PFSK-1 (cell line): ENCODE results near the gene CMIP.

Experiments
- FOXP2 ChIP-seq: optimal IDR thresholded peaks from 2 replicates; pipeline ENCODE3; 2011; ENCODE audit warnings: borderline replicate concordance, control low read depth, inconsistent platforms; ENCODE audit not compliant: insufficient read depth; ENCODE audit errors: extremely low read length, extremely low read depth
- POLR2AphosphoS5 ChIP-seq: IDR thresholded peaks from 2 replicates; pipeline ENCODE4 v1.6.1; 2012; ENCODE audit warnings: low read depth, mild to moderate bottlenecking, control low read depth, low read length, moderate library complexity
- SIN3A ChIP-seq: IDR thresholded peaks from 2 replicates; pipeline ENCODE4 v1.6.1; 2012; ENCODE audit warnings: mild to moderate bottlenecking, low read length, moderate library complexity, borderline replicate concordance; ENCODE audit not compliant: insufficient read depth
- TAF1 ChIP-seq: IDR thresholded peaks from 2 replicates; pipeline ENCODE4 v1.6.1; 2012; ENCODE audit warnings: low read length, control low read depth, borderline replicate concordance; ENCODE audit not compliant: insufficient read depth
- TF ChIP-seq, protein P1 (sequence below), 2 experiments: IDR thresholded peaks; 2 replicates each; pipeline versions ENCODE4 v1.6.1 to v1.8.0; 2011 to 2012; ENCODE audit warnings: low read depth in 2 of 2, low read length in 2 of 2, control low read depth in 1 of 2, inconsistent platforms in 1 of 2, mild to moderate bottlenecking in 1 of 2, moderate library complexity in 1 of 2; ENCODE audit not compliant: insufficient read depth in 1 of 2

Gene CMIP

DNA sequence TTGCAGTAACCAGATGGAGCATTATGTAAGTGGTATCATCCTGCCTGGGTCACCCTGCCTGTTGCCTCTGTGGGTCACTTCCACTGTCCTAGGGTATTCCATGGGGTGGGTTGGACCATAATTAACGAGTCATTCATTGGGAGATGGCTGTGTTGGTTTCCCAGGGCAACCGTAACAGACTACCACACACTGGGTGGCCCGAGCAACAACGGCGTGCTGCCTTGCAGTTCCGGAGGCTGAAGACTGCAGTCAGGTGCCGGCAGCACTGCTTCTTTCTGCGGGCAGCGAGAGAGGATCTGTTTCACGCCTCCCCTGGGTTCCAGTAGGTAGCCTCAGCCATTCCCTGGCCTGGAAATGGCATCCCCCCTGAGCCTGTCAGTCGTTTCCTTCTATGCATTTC lies 28.9 kb upstream of the CMIP start:
- TF ChIP-seq, protein P1, sequence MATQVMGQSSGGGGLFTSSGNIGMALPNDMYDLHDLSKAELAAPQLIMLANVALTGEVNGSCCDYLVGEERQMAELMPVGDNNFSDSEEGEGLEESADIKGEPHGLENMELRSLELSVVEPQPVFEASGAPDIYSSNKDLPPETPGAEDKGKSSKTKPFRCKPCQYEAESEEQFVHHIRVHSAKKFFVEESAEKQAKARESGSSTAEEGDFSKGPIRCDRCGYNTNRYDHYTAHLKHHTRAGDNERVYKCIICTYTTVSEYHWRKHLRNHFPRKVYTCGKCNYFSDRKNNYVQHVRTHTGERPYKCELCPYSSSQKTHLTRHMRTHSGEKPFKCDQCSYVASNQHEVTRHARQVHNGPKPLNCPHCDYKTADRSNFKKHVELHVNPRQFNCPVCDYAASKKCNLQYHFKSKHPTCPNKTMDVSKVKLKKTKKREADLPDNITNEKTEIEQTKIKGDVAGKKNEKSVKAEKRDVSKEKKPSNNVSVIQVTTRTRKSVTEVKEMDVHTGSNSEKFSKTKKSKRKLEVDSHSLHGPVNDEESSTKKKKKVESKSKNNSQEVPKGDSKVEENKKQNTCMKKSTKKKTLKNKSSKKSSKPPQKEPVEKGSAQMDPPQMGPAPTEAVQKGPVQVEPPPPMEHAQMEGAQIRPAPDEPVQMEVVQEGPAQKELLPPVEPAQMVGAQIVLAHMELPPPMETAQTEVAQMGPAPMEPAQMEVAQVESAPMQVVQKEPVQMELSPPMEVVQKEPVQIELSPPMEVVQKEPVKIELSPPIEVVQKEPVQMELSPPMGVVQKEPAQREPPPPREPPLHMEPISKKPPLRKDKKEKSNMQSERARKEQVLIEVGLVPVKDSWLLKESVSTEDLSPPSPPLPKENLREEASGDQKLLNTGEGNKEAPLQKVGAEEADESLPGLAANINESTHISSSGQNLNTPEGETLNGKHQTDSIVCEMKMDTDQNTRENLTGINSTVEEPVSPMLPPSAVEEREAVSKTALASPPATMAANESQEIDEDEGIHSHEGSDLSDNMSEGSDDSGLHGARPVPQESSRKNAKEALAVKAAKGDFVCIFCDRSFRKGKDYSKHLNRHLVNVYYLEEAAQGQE (IDR thresholded peaks at IDR 0.05; ENCODE audit: insufficient read depth in 1 of 2, low read depth in 2 of 2, low read length in 2 of 2): no peak
- no peak for TF ChIP-seq SIN3A
- TF ChIP-seq FOXP2: no peak
- no peak for TF ChIP-seq POLR2AphosphoS5
- TF ChIP-seq TAF1: no peak

DNA sequence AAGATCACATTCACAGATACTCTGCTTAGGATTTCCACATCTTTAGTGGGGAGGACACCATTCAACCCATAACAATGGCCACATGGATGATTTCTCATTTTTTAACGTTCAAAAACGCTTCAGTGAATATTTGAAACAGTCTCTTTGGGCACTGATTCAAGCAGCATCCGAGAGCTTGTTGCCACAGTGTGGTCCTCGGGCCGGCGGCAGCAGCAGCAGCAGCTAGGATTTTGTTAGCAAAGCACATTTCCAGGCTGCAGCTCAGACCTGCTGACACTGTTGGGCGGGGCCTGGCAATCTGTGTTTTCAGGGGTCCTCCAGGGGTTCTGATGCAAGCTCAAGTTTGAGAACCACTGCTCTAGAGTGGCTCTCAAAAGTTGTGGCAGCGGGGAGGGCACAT lies 27.9 kb upstream of the CMIP start:
- TF ChIP-seq POLR2AphosphoS5 (no peak), FOXP2 (no peak), TAF1 (no peak), SIN3A (no peak)
- TF ChIP-seq, protein P1 (IDR thresholded peaks at IDR 0.05; ENCODE audit: insufficient read depth in 1 of 2, low read depth in 2 of 2, low read length in 2 of 2): no peak

DNA sequence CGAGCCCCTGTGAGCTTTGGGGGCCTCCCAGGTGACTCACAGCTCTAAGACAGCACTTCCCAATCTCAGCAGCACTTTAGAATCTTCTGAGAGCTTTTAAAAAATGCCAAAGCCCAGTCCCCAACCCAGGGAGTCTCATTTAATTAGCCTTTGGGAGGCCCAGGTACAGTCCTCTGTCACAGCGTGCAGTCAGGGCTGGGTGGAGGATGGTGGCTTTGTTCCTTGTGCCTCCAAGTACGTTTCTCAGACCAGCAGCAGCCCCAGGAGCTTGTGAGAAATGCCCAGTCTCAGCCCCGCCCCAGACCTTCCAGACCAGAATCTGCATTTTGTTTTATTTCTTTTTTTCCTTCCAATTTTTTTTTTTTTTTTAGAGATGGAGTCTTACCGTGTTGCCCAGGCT lies 27.4 kb upstream of the CMIP start:
- TF ChIP-seq TAF1 (no peak), POLR2AphosphoS5 (no peak), FOXP2 (no peak), SIN3A (no peak)
- TF ChIP-seq, protein P1 (IDR thresholded peaks at IDR 0.05; ENCODE audit: insufficient read depth in 1 of 2, low read depth in 2 of 2, low read length in 2 of 2): no peak

DNA sequence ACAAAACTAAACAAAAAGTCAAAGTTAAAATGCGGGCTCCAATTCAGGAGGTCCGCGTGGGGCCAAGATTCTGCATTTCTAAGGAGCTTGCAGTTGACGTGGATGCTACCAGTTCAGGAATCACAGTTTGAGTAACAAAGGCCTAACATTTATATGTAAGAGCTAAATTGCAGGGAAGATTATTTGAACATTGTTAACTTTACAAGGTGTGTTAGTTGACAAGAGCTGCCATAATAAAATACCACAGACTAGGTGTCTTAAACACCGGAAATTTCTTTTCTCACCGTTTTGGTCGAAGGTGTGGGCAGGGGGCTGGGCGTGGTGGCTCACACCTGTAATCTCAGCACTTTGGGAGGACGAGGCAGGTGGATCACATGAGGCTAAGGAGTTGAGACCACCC lies 24.8 kb upstream of the CMIP start:
- TF ChIP-seq, protein P1 (IDR thresholded peaks at IDR 0.05; ENCODE audit: insufficient read depth in 1 of 2, low read depth in 2 of 2, low read length in 2 of 2): no peak
- TF ChIP-seq POLR2AphosphoS5: no peak
- no peak for TF ChIP-seq FOXP2
- no peak for TF ChIP-seq SIN3A

DNA sequence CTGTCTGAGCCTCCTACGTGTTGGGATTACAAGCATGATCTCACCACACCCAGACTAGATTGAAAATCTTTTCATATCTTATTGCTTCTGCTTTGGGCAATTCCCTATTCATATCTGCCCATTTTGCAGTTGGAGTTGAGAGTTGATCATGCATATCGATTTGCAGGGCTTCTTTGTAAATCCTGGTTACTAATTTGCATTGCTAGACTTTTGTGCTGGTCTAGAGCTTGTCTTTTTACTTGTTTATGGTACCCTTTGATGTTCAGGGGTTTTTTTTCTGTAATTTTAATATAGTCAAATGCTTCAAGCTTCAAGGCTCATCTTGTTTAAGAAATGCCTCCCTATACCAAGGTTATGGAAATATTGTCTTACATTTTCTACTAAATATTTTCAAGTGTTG lies 23.5 kb upstream of the CMIP start:
- no peak for TF ChIP-seq POLR2AphosphoS5
- TF ChIP-seq SIN3A: no peak
- TF ChIP-seq, protein P1 (IDR thresholded peaks at IDR 0.05; ENCODE audit: insufficient read depth in 1 of 2, low read depth in 2 of 2, low read length in 2 of 2): no peak
- no peak for TF ChIP-seq FOXP2
- TF ChIP-seq TAF1: no peak
